H1 (cell line): Measurements from ENCODE around the gene FAM174B. TPM values are rescaled to one million over a fixed set of nuclear protein-coding genes. Genes with fewer than 3 reads are reported as not detected.

ENCODE experiments used
- CHD7 ChIP-seq: fragments of 300-600 bp; sonication (generic); IDR thresholded peaks from 2 replicates; pipeline ENCODE4 v1.7.1; 2012; ENCODE audit warnings: low read length, moderate library complexity, mild to moderate bottlenecking, inconsistent platforms; ENCODE audit not compliant: insufficient replicate concordance
- POU5F1 ChIP-seq: IDR thresholded peaks from 2 replicates; pipeline ENCODE4 v1.6.1; 2011; ENCODE audit warnings: low read depth, mild to moderate bottlenecking, low read length, moderate library complexity
- polyA plus RNA-seq, 7 experiments: library from polyadenylated mRNA; depleted of rRNA in 3 of 7; stranded (reverse) in 5 of 7; unstranded in 2 of 7; fragments of >200 nt in 5 of 7; fragments of 200-250 nt in 2 of 7; gene quantifications; 1 replicate in 5 of 7; 2 replicates in 1 of 7; 4 replicates in 1 of 7; pipeline versions ENCODE4 v1.2.1 to v1.2.3, GENCODE V29; 2011 to 2013; ENCODE audit warnings: missing spikeins in 2 of 7, mixed read lengths in 2 of 7
- total RNA-seq: library from RNA; stranded (reverse); fragmentation: NEBNext Ultra II Directional; extraction: Animal tissue kit (Norgen Biotek cat#: 25700); gene quantifications from 2 replicates; pipeline ENCODE4 v1.2.1, GENCODE V29; 2021

Gene FAM174B
- total and polyA plus RNA-seq, 2 of the 8 experiments (the other 6 are each of a cell fraction or from before 2014, with no cell fraction given): 9.3 to 35.2 TPM

GRCh38 chr15:92663250-92663951 is 7.8 kb upstream of the FAM174B start (continued):
- no peak for TF ChIP-seq CHD7
- no peak for TF ChIP-seq POU5F1
